KMS-11 (cell line): Measurements from ENCODE around the gene GLT6D1.

Experiments
- H2AFZ ChIP-seq: fragments of 200-600 bp; sonication (generic); 2 replicates; pipeline ENCODE4 v1.6.1; 2016; ENCODE audit warnings: antibody characterized with exemption, mixed run types, low read depth
- H3K27ac ChIP-seq: fragments of 200-600 bp; sonication (generic); 2 replicates; pipeline ENCODE4 v1.6.1; 2016; ENCODE audit warnings: mild to moderate bottlenecking, mixed run types
- H3K27me3 ChIP-seq: fragments of 200-600 bp; sonication (generic); 2 replicates; pipeline ENCODE4 v1.6.1; 2017; ENCODE audit warnings: mild to moderate bottlenecking, low read depth, mixed run types, moderate library complexity; ENCODE audit not compliant: insufficient read depth
- H3K36me3 ChIP-seq: fragments of 200-600 bp; sonication (generic); 2 replicates; pipeline ENCODE4 v1.6.1; 2017; ENCODE audit warnings: mild to moderate bottlenecking, mixed run types; ENCODE audit not compliant: insufficient read depth
- H3K4me1 ChIP-seq: fragments of 200-600 bp; sonication (generic); 2 replicates; pipeline ENCODE4 v1.6.1; 2016; ENCODE audit warnings: mild to moderate bottlenecking, low read depth, mixed run types; ENCODE audit not compliant: poor library complexity, severe bottlenecking
- H3K4me2 ChIP-seq: fragments of 200-600 bp; sonication (generic); 2 replicates; pipeline ENCODE4 v1.7.0; 2016; ENCODE audit warnings: mild to moderate bottlenecking, mixed run types
- H3K4me3 ChIP-seq: fragments of 200-600 bp; sonication (generic); IDR thresholded peaks from 2 replicates; pipeline ENCODE4 v1.6.1; 2017; ENCODE audit warnings: low read depth, low read length, mixed read lengths; ENCODE audit not compliant: insufficient read depth
- H3K79me2 ChIP-seq: fragments of 200-600 bp; sonication (generic); 2 replicates; pipeline ENCODE4 v1.6.1; 2016; ENCODE audit warnings: low read depth, mixed run types; ENCODE audit not compliant: insufficient read depth
- H3K9ac ChIP-seq: fragments of 200-600 bp; sonication (generic); 2 replicates; pipeline ENCODE4 v1.6.1; 2016; ENCODE audit warnings: mild to moderate bottlenecking, mixed run types
- H4K20me1 ChIP-seq: fragments of 200-600 bp; sonication (generic); 2 replicates; pipeline ENCODE4 v1.6.1; 2016; ENCODE audit warnings: mild to moderate bottlenecking, mixed run types; ENCODE audit not compliant: insufficient read depth
- TF ChIP-seq, protein P1 (sequence below): fragments of 200-600 bp; sonication (generic); conservative IDR thresholded peaks from 2 replicates; pipeline ENCODE4 v1.6.1; 2017; ENCODE audit warnings: low read depth, mild to moderate bottlenecking, antibody characterized with exemption, low read length, moderate library complexity, mixed read lengths

GLT6D1 gene

GRCh38 chr9:135587658-135588057 is 51.7 kb downstream of the GLT6D1 start:
- Histone ChIP-seq H2AFZ (no peak overlapping the region), H3K79me2 (no peaks in the 10 kb centered on the region), H3K27ac (no peak overlapping the region), H3K36me3 (no peaks in the 10 kb centered on the region), H4K20me1 (no peaks in the 10 kb centered on the region), H3K4me3 (no peak overlapping the region), H3K27me3 (peaks cover 16% of the 10 kb centered on the region; the same call in 1 of the 2 replicates), H3K4me2 (no peak overlapping the region), H3K9ac (no peak overlapping the region), H3K4me1 (no peaks in the 10 kb centered on the region)
- TF ChIP-seq, protein P1, sequence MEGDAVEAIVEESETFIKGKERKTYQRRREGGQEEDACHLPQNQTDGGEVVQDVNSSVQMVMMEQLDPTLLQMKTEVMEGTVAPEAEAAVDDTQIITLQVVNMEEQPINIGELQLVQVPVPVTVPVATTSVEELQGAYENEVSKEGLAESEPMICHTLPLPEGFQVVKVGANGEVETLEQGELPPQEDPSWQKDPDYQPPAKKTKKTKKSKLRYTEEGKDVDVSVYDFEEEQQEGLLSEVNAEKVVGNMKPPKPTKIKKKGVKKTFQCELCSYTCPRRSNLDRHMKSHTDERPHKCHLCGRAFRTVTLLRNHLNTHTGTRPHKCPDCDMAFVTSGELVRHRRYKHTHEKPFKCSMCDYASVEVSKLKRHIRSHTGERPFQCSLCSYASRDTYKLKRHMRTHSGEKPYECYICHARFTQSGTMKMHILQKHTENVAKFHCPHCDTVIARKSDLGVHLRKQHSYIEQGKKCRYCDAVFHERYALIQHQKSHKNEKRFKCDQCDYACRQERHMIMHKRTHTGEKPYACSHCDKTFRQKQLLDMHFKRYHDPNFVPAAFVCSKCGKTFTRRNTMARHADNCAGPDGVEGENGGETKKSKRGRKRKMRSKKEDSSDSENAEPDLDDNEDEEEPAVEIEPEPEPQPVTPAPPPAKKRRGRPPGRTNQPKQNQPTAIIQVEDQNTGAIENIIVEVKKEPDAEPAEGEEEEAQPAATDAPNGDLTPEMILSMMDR = no peak

- Histone ChIP-seq H3K27me3 (peaks cover 21% of the 10 kb centered on the region; the same call in 1 of the 2 replicates), H4K20me1 (no peaks in the 10 kb centered on the region), H2AFZ (no peak overlapping the region), H3K4me2 (no peak overlapping the region), H3K27ac (no peak overlapping the region), H3K9ac (no peak overlapping the region), H3K4me3 (no peak overlapping the region), H3K4me1 (no peaks in the 10 kb centered on the region), H3K36me3 (no peaks in the 10 kb centered on the region), H3K79me2 (no peaks in the 10 kb centered on the region)
- TF ChIP-seq, protein P1 = no peak
These were observed 52.7 kb downstream of the GLT6D1 start for GRCh38 chr9:135586601-135587109.

DNA sequence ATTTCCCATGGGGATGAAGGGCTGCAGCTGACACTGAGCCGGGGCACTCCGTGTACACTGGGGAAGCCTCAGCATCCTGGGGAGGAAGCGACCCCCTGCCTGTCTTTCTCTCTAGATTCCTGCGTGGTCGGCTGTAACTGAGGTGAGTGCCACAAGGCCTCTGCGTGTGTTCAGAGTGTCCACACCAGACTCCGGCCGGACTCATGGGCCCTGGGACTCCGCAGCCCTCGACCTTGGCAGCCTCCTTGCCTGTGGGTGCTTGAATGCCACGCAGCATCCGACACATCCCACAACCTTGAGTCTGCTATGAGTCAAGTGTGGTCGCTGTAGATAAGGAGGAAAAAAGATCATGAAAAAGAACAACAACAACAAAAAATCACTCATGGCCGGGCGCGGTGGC is 54.4 kb downstream of the GLT6D1 start:
- H2AFZ ChIP-seq = no peak overlapping the region
- no peak overlapping the region for H3K4me3 ChIP-seq
- H3K4me2 ChIP-seq = no peak overlapping the region
- no peak overlapping the region for H3K27ac ChIP-seq
- H3K27me3 ChIP-seq = peaks cover 16% of the 10 kb centered on the region; the same call in 1 of the 2 replicates
- H3K36me3 ChIP-seq = no peaks in the 10 kb centered on the region
- no peak overlapping the region for H3K9ac ChIP-seq
- H4K20me1 ChIP-seq = no peaks in the 10 kb centered on the region
- no peaks in the 10 kb centered on the region for H3K4me1 ChIP-seq
- H3K79me2 ChIP-seq = no peaks in the 10 kb centered on the region
- TF ChIP-seq, protein P1 = no peak

- no peak overlapping the region for H3K4me2 ChIP-seq
- TF ChIP-seq, protein P1 = no peak
- H3K27ac ChIP-seq = no peak overlapping the region
- H3K4me3 ChIP-seq = no peak overlapping the region
- H3K27me3 ChIP-seq = peaks cover 16% of the 10 kb centered on the region; the same call in 1 of the 2 replicates
- H2AFZ ChIP-seq = no peak overlapping the region
- no peaks in the 10 kb centered on the region for H3K36me3 ChIP-seq
- H3K4me1 ChIP-seq = no peaks in the 10 kb centered on the region
- no peaks in the 10 kb centered on the region for H4K20me1 ChIP-seq
- no peaks in the 10 kb centered on the region for H3K79me2 ChIP-seq
- H3K9ac ChIP-seq = no peak overlapping the region
These were observed 55.0 kb downstream of the GLT6D1 start for GRCh38 chr9:135584371-135584770.
